ENCODE results near the gene ASPG. TPM values are rescaled to one million over a fixed set of nuclear protein-coding genes. Genes with fewer than 3 reads are reported as not detected.

Gene ASPG
- total and polyA plus RNA-seq, 5 donors from 2014 or later: not detected

DNA sequence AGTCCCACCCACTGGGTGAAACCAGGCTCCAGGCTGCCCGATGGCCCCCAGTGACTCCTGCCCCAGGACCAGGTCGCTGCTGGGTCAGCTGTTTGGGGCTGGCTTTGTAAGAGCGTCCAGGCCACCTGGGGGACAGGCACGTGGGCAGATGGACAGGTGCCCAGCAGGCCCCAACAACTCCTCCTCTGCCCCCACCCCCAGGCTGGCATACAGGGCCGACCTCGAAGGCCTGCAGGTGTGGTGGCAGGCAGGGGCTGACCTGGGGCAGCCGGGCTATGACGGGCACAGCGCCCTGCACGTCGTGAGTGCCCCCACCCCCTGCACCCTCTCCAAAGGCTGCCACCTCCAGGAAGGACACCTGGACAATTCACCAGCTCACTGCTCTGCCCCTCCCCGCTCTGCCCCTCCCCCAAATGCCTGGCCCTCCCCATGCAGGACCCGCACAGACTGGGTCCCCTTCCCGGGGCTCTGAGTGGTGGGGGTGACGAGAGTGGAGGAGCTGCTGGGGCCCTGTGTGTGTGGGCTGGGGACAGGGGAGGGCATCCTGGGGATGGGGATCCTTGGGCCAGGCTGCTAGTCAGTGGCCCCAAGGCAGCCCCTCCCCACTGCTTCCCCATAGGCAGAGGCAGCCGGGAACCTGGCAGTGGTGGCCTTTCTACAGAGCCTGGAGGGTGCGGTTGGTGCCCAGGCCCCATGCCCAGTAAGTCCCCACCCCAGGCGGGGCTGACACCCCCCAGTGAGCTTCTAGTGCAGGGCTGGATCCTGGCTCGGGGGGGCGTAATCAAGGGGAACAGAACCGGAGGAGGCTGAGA, 26.0 kb downstream of the ASPG start:
- no peak for ATAC-seq (ENCODE audit: low read depth in 2 of 2)
- no peak overlapping the region for H3K27ac ChIP-seq (ENCODE audit: insufficient read depth, low read length, poor library complexity, severe bottlenecking)
- Mint-ChIP-seq H3K36me3 (no peaks in the 10 kb centered on the region), H3K27me3 (peaks cover 10% of the 10 kb centered on the region), H3K4me3 (no peak overlapping the region), H3K9me3 (peaks cover 0 to 2% (median 0%) of the 10 kb centered on the region in 7 donors), H3K27ac (no peak overlapping the region), H3K4me1 (no peaks in the 10 kb centered on the region)
- peaks cover 4% of the 10 kb centered on the region for H3K4me1 ChIP-seq (ENCODE audit: control insufficient read depth, insufficient read depth, low read length, poor library complexity, severe bottlenecking)
- no peaks in the 10 kb centered on the region for H3K27me3 ChIP-seq (ENCODE audit: control insufficient read depth, insufficient read depth, low read length)
- H3K36me3 ChIP-seq (ENCODE audit: control insufficient read depth, insufficient read depth, low read length): no peaks in the 10 kb centered on the region
- DNase-seq: no peak
- no peaks in the 10 kb centered on the region for H3K9me3 ChIP-seq (ENCODE audit: control insufficient read depth in 2 of 2, low read length in 2 of 2)
- H3K4me3 ChIP-seq (ENCODE audit: low read depth, low read length): no peak overlapping the region

DNA sequence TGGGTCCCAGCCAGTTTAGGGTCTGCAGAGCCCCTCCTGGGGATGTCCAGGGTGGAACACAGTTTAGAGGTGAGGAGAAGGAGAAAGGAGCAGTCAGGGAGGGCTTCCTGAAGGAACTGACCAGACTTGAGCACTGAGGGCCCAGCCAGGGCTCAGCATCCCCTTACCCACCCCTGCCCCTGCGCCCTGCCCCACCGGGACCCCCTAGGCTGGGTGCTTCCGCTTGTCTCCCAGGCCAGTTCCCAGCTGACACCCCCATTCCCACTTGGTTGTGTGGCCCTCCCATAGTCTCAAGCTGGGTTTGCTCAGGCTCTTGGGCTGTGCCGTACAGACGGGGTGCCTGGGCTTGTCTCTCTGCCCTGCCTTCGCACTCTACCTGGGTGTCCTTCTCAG, 26.6 kb downstream of the ASPG start:
- Histone ChIP-seq H3K4me1 (ENCODE audit: control insufficient read depth, insufficient read depth, low read length, poor library complexity, severe bottlenecking) (peaks cover 7% of the 10 kb centered on the region), H3K4me3 (ENCODE audit: low read depth, low read length) (no peak overlapping the region), H3K27me3 (ENCODE audit: control insufficient read depth, insufficient read depth, low read length) (no peaks in the 10 kb centered on the region), H3K9me3 (ENCODE audit: control insufficient read depth in 2 of 2, low read length in 2 of 2) (no peaks in the 10 kb centered on the region), H3K36me3 (ENCODE audit: control insufficient read depth, insufficient read depth, low read length) (no peaks in the 10 kb centered on the region), H3K27ac (ENCODE audit: insufficient read depth, low read length, poor library complexity, severe bottlenecking) (no peak overlapping the region)
- Mint-ChIP-seq H3K4me3 (no peak overlapping the region), H3K36me3 (no peaks in the 10 kb centered on the region), H3K27ac (no peak overlapping the region), H3K4me1 (no peaks in the 10 kb centered on the region), H3K27me3 (peaks cover 10% of the 10 kb centered on the region), H3K9me3 (peaks cover 0 to 2% (median 0%) of the 10 kb centered on the region in 7 donors)
- ATAC-seq (ENCODE audit: low read depth in 2 of 2) (no peak), DNase-seq (no peak)

DNA sequence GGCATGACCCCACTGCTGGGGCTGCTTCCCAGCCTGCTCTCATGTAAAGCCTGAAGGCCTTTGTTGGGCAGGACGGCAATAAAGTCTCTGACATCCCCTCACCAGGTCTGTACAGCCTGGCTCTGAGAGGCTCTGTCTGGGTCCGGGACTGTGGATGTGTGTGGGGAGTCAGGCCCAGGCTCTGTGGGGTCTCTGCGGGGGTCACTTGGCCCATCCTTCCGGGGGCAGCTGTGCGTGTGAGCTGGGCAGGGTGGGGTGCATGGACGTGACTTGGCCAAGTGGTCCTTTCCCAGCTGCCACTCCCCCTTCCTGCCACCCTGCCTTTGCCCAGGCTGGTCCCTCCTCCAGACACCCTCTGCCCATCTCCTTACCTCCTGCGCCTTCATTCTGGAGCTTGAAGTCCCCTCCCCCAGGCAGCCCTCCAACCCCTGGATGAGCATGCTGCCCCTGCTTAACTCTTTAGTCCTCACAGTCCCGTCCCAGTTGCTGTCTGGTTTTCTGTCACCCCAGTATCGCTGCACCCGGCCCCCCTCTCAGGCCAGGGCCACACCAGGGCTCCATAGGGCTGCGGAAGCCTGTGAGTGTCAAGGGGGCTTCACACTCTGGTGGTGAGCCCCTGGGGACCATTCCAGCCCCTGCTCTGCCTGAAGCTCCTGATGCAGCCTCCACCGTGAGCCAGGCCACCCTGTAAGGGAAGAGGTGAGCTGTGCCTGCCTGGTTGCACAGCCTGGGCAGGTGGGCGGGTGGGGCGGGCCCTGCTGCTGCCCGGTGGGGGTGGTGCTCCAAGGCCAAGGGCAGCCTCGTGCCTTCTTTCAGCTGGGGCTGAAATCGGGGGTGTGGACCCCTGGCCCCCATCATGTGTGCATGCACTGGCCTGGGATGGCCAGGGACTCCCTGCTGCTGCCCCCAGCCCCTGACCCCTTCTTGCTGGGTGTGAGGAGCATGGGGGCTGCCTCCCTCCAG, 27.4 kb downstream of the ASPG start:
- Mint-ChIP-seq H3K4me1 (no peaks in the 10 kb centered on the region), H3K36me3 (no peaks in the 10 kb centered on the region), H3K27me3 (peaks cover 10% of the 10 kb centered on the region), H3K4me3 (no peak overlapping the region), H3K9me3 (peaks cover 0 to 2% (median 0%) of the 10 kb centered on the region in 7 donors), H3K27ac (no peak overlapping the region)
- H3K4me3 ChIP-seq (ENCODE audit: low read depth, low read length): no peak overlapping the region
- peaks cover 7% of the 10 kb centered on the region for H3K4me1 ChIP-seq (ENCODE audit: control insufficient read depth, insufficient read depth, low read length, poor library complexity, severe bottlenecking)
- no peak for ATAC-seq (ENCODE audit: low read depth in 2 of 2)
- H3K27me3 ChIP-seq (ENCODE audit: control insufficient read depth, insufficient read depth, low read length): no peaks in the 10 kb centered on the region
- DNase-seq: no peak
- no peaks in the 10 kb centered on the region for H3K36me3 ChIP-seq (ENCODE audit: control insufficient read depth, insufficient read depth, low read length)
- no peaks in the 10 kb centered on the region for H3K9me3 ChIP-seq (ENCODE audit: control insufficient read depth in 2 of 2, low read length in 2 of 2)
- H3K27ac ChIP-seq (ENCODE audit: insufficient read depth, low read length, poor library complexity, severe bottlenecking): no peak overlapping the region

DNA sequence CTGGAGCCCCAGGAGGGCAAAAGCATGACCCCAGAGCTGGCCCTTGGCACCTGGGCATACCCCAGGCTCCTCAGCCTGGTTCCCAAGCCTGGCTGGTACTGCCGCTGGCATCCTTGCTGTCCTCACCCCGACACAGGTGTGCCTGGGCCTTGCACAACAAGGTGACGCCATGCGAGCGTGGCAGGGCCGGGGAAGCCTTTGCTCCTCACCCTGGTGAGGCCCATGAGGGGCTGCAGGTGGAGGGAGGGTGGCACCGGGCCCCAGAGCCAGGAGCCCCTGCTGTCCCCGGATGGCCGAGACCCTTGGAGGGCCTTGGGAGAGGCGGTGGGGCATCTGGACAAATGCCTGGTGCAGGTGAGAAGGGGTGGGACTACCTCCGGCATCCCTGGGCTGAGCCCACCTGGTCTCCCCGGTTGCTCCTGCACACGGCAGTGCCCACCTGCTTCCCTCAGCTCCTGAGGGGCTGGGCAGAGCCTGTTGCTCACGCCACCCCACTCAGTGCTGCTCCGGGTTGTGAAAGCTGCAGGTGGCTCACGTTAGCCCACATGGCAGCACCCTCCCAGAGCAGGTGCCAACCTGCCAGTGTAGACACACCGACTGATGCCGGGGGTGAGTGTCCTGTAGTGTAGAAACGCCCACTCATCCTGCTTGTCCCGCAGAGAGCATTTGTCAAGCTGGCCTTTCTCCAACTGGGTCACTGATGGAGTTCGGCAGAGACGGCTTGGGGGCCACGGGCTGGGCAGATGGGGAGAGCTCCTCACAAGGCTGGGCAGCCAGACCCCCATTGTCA, 28.3 kb downstream of the ASPG start:
- no peak overlapping the region for H3K27ac Mint-ChIP-seq
- no peak overlapping the region for H3K4me3 Mint-ChIP-seq
- peaks cover 0 to 2% (median 0%) of the 10 kb centered on the region in 7 donors for H3K9me3 Mint-ChIP-seq
- no peaks in the 10 kb centered on the region for H3K27me3 ChIP-seq (ENCODE audit: control insufficient read depth, insufficient read depth, low read length)
- DNase-seq (no peak), ATAC-seq (ENCODE audit: low read depth in 2 of 2) (no peak)
- no peaks in the 10 kb centered on the region for H3K9me3 ChIP-seq (ENCODE audit: control insufficient read depth in 2 of 2, low read length in 2 of 2)
- H3K27ac ChIP-seq (ENCODE audit: insufficient read depth, low read length, poor library complexity, severe bottlenecking): no peak overlapping the region
- H3K4me1 ChIP-seq (ENCODE audit: control insufficient read depth, insufficient read depth, low read length, poor library complexity, severe bottlenecking): peaks cover 7% of the 10 kb centered on the region
- H3K36me3 ChIP-seq (ENCODE audit: control insufficient read depth, insufficient read depth, low read length): no peaks in the 10 kb centered on the region
- H3K36me3 Mint-ChIP-seq: no peaks in the 10 kb centered on the region
- H3K27me3 Mint-ChIP-seq: peaks cover 10% of the 10 kb centered on the region
- no peak overlapping the region for H3K4me3 ChIP-seq (ENCODE audit: low read depth, low read length)
- no peaks in the 10 kb centered on the region for H3K4me1 Mint-ChIP-seq

DNA sequence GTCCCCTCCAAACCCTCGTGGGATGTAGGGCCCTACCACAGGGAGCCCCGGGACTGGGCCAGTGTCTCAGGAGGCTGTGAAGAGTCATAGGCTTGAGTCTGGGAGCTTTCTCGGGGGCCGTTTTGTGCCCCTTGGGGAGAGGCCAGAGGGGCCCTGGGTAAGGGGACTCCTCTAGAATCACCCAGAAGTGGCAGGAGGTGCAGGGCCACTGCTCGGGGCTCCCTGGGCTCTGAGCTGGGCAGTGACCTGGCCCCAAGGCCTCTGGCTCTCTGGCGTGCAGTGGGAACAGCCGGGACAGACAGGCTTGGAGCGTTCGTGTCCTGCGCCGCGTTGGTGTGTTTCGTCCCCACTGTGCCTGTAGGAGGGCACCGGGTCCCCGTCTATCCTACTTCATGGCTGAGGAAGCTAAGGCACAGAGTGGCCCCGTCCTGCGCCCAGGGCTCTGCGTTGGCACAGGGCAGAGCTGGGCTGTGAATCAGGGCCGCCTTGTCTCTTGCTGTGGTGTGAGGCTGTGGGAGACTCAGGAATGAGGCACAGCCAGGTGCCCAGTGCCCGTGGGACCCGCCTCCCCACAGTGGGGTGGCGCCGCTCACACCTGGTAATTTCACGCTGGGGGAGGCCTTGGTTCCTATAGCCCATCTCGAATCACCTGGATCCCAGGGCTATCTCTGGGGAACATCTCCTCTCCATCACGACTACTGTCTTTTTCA, 29.1 kb downstream of the ASPG start:
- no peak for DNase-seq
- H3K27me3 ChIP-seq (ENCODE audit: control insufficient read depth, insufficient read depth, low read length): no peaks in the 10 kb centered on the region
- Mint-ChIP-seq H3K4me1 (no peaks in the 10 kb centered on the region), H3K27me3 (peaks cover 10% of the 10 kb centered on the region), H3K36me3 (no peaks in the 10 kb centered on the region), H3K4me3 (peak overlapping the region in 1 of 4 donors; percentile 3), H3K9me3 (peaks cover 0 to 2% (median 0%) of the 10 kb centered on the region in 7 donors), H3K27ac (no peak overlapping the region)
- ATAC-seq (ENCODE audit: low read depth in 2 of 2): no peak
- no peaks in the 10 kb centered on the region for H3K9me3 ChIP-seq (ENCODE audit: control insufficient read depth in 2 of 2, low read length in 2 of 2)
- H3K27ac ChIP-seq (ENCODE audit: insufficient read depth, low read length, poor library complexity, severe bottlenecking): no peak overlapping the region
- peaks cover 7% of the 10 kb centered on the region for H3K4me1 ChIP-seq (ENCODE audit: control insufficient read depth, insufficient read depth, low read length, poor library complexity, severe bottlenecking)
- H3K36me3 ChIP-seq (ENCODE audit: control insufficient read depth, insufficient read depth, low read length): no peaks in the 10 kb centered on the region
- H3K4me3 ChIP-seq (ENCODE audit: low read depth, low read length): no peak overlapping the region

DNA sequence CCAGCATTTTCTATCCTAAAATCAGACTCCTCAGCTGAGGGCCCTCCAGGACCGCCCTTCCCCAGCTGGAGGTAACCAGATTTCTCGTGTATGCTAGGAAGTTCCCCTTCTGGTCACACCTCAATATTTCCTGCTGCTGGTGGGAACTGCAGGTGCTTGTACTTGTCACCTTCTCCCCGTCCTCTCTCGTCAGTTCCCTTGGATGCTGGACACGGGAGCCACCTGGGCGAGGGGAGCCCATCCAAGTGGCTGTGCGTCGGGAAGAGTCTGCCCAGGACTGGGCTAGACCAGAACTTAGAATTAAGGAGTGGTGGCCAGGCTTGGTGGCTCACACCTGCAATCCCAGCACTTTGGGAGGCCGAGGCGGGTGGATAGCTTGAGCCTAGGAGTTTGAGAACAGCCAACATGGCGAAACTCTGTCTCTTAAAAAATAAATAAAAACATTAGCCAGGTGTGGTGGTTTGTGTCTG, 29.7 kb downstream of the ASPG start:
- peaks cover 0 to 2% (median 0%) of the 10 kb centered on the region in 7 donors for H3K9me3 Mint-ChIP-seq
- no peak overlapping the region for H3K27ac Mint-ChIP-seq
- H3K27me3 Mint-ChIP-seq: peaks cover 10% of the 10 kb centered on the region
- H3K4me1 ChIP-seq (ENCODE audit: control insufficient read depth, insufficient read depth, low read length, poor library complexity, severe bottlenecking): peaks cover 7% of the 10 kb centered on the region
- H3K36me3 ChIP-seq (ENCODE audit: control insufficient read depth, insufficient read depth, low read length): no peaks in the 10 kb centered on the region
- H3K4me3 Mint-ChIP-seq: peak overlapping the region in 2 of 4 donors; percentile 50 to 53
- ATAC-seq (ENCODE audit: low read depth in 2 of 2) (no peak), DNase-seq (no peak)
- no peaks in the 10 kb centered on the region for H3K27me3 ChIP-seq (ENCODE audit: control insufficient read depth, insufficient read depth, low read length)
- no peaks in the 10 kb centered on the region for H3K9me3 ChIP-seq (ENCODE audit: control insufficient read depth in 2 of 2, low read length in 2 of 2)
- no peak overlapping the region for H3K27ac ChIP-seq (ENCODE audit: insufficient read depth, low read length, poor library complexity, severe bottlenecking)
- no peaks in the 10 kb centered on the region for H3K4me1 Mint-ChIP-seq
- H3K36me3 Mint-ChIP-seq: no peaks in the 10 kb centered on the region
- no peak overlapping the region for H3K4me3 ChIP-seq (ENCODE audit: low read depth, low read length)

Measured in CD4-positive, CD25-positive, alpha-beta regulatory T cell (primary cell).